ENCODE results near the gene ASPRV1.
A peak's percentile ranks its signal among the peaks of the same experiment; 100 is the strongest.

The ASPRV1 gene

GRCh38 chr2:69946351-69947324 lies 14.8 kb downstream of the ASPRV1 start:
- DNase-seq (ENCODE audit: low read depth, low spot score): peak; percentile 77
- peak overlapping the region; percentile 11 for H3K4me3 ChIP-seq (ENCODE audit: low read length)

- H3K4me3 ChIP-seq (ENCODE audit: low read length): no peak overlapping the region
- no peak for DNase-seq (ENCODE audit: low read depth, low spot score)
These were observed 15.5 kb downstream of the ASPRV1 start for GRCh38 chr2:69945941-69946340.

GRCh38 chr2:69945441-69945840 lies 16.0 kb downstream of the ASPRV1 start:
- no peak overlapping the region for H3K4me3 ChIP-seq (ENCODE audit: low read length)
- no peak for DNase-seq (ENCODE audit: low read depth, low spot score)

GRCh38 chr2:69944756-69945155 lies 16.7 kb downstream of the ASPRV1 start:
- H3K4me3 ChIP-seq (ENCODE audit: low read length): no peak overlapping the region
- DNase-seq (ENCODE audit: low read depth, low spot score): no peak

GRCh38 chr2:69943843-69944525 lies 17.4 kb downstream of the ASPRV1 start:
- H3K4me3 ChIP-seq (ENCODE audit: low read length): no peak overlapping the region
- DNase-seq (ENCODE audit: low read depth, low spot score): peak; percentile 9

- H3K4me3 ChIP-seq (ENCODE audit: low read length): no peak overlapping the region
- no peak for DNase-seq (ENCODE audit: low read depth, low spot score)
These were observed 18.2 kb downstream of the ASPRV1 start for GRCh38 chr2:69943000-69943842.

DNA sequence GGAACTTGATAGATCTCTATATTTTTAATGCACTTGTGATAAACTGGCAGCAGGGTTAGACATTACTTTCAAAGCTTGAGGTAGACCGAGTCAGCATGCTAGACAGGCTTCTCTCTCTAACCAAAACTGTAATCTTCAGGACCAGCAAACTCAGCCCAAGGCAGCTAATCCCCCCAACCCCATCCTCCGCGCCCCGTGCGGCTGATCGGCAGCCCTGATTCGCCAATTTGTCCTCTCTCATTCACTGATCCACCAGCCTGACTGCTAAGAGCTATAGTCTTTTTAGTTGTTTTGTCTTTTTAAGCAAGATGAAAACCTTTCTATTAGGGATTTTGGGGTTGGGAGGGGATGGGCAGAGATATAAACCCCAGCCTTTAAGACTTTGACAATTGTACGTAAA lies 20.7 kb downstream of the ASPRV1 start:
- no peak for DNase-seq (ENCODE audit: low read depth, low spot score)

DNA sequence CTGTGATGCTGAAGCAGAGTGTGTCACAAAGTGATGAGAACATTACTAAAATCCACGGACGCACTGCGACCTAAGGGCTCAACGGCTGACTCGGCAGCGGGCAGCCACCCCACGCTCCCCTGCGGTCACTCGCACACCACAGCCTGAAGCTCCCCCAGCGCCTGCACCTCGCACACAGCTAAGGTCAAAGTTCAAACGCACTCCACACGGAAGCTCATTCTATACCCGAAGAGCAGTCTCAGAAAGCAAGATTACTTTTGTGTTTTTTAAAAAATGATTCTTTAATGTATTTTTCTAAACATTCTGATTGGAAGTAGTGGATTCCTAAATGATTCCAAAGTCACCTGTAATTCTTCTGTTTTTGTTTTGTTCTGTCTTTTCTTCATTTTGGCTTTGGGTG lies 21.7 kb downstream of the ASPRV1 start:
- no peak for DNase-seq (ENCODE audit: low read depth, low spot score)
- no peak overlapping the region for H3K4me3 ChIP-seq (ENCODE audit: low read length)

More for the DNA sequence above, 20.7 kb downstream of the ASPRV1 start:
- no peak overlapping the region for H3K4me3 ChIP-seq (ENCODE audit: low read length)

- H3K4me3 ChIP-seq (ENCODE audit: low read length): no peak overlapping the region
- DNase-seq (ENCODE audit: low read depth, low spot score): no peak
These were observed 23.5 kb downstream of the ASPRV1 start for GRCh38 chr2:69937968-69938367.

DNA sequence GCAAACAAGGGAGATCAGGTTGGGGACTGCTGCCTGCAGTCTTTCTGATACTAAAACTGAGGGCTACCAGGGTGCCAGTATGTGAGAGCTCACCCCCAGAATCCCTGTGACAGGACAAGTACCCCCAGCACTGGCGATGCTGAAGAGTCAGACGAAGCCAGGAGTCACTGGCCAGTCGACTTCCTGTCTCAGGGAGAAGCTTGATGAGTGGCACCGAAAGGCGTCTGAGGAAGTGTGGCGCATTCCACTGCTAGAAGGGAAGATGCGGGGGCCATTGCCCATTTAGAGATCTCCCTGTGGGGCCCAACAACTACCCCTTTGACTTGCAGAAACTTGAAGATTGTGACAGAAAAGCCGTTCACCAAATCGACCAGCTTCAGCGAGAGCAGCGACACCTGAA lies 24.5 kb downstream of the ASPRV1 start:
- no peak for DNase-seq (ENCODE audit: low read depth, low spot score)
- H3K4me3 ChIP-seq (ENCODE audit: low read length): no peak overlapping the region

DNA sequence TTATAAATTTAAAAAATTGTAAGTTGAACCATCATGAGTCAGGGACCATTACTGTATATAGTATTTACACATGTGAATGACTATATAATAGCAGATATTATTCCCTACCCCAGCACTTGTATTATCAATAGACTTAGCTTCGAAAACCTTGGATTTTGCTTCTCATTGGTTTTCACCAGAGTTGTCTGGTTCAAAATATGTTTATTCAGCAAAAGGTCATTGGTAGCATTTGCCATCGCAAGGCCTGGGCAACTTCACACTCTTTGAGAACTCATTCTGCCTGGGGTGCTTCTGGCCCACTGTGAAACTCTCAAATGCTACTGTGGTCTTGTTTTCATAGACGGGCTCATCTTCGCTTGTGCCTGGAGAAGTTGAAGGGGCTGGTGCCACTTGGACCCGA lies 26.4 kb downstream of the ASPRV1 start:
- no peak overlapping the region for H3K4me3 ChIP-seq (ENCODE audit: low read length)
- no peak for DNase-seq (ENCODE audit: low read depth, low spot score)

GRCh38 chr2:69934614-69934908 lies 26.9 kb downstream of the ASPRV1 start:
- DNase-seq (ENCODE audit: low read depth, low spot score): no peak
- no peak overlapping the region for H3K4me3 ChIP-seq (ENCODE audit: low read length)

DNA sequence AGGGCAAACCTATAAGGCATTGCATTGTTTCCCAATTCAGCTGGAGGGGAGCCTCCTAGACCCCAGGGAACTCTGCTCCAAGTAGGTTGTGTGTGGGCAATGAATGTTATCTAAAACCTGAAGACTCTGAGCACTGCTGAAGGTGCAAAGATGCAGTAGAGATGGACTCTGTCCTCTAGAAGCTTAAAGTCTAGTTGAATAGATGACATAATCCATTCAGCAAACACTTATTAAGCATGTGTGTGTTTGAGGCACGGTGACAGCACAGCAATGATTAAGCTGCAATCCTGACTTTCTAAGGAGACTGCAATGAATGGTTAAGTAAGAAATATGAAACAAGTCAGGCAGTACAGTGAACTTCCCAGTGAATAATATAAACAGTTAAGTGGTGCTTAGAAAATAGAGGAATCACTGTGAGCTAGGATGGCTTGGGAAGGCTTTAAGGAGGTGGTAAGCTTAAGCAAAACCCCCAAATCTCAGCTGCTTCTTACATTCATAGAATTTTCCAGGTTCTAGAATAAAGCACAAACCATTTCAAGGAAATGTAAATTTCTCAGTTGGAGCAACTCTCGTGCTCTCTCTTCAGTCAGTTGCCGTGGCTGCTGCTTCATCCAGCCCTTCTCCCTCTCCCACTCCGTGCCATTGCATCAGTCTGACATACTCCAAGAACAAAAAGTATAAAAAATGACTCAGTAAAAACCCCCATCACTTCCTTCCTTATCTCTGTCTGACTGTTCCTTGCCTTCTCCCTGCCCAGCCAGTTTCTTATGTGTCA lies 27.4 kb downstream of the ASPRV1 start:
- no peak for DNase-seq (ENCODE audit: low read depth, low spot score)
- no peak overlapping the region for H3K4me3 ChIP-seq (ENCODE audit: low read length)

DNA sequence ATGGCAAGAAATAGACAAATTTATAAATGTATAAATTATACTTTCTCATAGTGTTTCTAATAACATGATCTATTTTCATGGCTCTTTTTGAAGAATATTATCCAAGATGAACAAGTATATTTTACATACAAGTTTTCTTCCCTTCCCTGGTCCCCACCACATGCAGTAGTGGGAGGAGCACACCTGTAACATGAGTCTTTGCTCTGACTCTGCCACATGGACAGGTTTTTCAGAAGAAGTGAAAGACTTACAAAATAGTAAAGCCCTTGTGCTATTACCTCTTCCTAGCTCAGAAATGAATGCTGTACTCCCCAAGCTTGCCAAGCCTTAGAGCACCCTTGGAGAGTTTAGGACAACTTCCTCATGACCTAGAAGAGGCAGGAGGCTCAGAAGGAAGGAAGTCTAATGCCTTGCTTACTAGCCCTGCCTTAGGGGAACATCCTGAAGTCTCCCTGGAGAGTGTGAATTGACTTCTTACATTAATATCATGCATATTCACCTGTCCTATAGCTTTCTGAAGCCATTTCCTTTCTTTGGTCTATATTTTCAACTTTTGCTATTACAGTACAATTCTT lies 28.1 kb downstream of the ASPRV1 start:
- DNase-seq (ENCODE audit: low read depth, low spot score): no peak
- H3K4me3 ChIP-seq (ENCODE audit: low read length): no peak overlapping the region

GRCh38 chr2:69932596-69932922 lies 28.9 kb downstream of the ASPRV1 start:
- no peak for DNase-seq (ENCODE audit: low read depth, low spot score)
- no peak overlapping the region for H3K4me3 ChIP-seq (ENCODE audit: low read length)

GRCh38 chr2:69931832-69932595 lies 29.4 kb downstream of the ASPRV1 start:
- DNase-seq (ENCODE audit: low read depth, low spot score): no peak

DNA sequence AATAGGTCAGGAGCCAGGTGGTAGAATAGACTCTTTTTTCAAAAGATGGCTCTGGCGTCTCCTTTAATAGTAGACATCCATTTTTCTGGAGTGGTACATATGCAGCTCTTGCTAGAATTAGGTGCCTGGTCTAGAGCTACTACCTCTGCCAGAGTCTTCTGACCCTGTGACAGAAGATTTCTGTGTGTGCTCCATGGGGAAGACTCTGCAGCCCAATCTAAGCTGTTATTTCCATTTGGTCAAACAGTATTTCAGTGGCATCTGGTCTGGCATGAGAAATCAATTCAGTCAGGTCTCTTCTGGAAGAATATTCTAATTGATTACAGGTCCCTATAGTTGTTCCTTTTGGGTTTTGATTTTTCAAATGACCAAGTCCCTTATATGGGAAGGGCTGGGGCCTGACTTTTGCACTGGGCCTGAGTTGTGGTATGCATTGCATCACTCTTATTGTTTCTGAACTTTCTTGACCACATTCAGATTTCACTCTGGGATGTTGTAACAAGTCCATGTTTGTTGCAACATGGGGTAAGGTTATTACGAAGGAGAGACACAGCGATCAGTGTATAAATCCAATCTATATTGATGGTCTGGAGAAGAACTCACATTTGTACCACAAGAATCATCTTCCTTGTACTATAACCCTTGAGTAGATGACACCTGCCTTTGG lies 34.4 kb downstream of the ASPRV1 start:
- DNase-seq (ENCODE audit: low read depth, low spot score): no peak
- H3K4me3 ChIP-seq (ENCODE audit: low read length): no peak overlapping the region

More at GRCh38 chr2:69931832-69932595, 29.4 kb downstream of the ASPRV1 start:
- no peak overlapping the region for H3K4me3 ChIP-seq (ENCODE audit: low read length)

DNA sequence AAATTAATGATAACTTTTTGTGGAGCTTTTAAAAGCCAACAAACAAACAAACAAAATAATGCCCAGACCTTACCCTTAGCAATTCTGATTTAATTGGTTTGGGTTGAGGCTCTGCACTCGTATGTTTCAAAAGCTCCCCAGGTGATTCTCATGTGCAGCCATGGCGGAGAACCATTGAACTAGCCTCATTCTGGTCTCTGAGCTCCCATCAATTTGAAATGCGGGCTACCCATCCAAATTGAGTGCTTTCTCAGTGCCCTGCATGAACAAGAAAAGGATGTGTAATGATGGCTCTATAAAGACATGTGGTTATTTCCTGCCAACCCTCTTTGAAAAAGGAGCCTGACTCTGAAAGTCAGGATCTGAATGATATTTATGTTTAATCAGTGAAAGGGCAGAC lies 38.3 kb downstream of the ASPRV1 start:
- no peak for DNase-seq (ENCODE audit: low read depth, low spot score)
- H3K4me3 ChIP-seq (ENCODE audit: low read length): no peak overlapping the region

All from Jurkat, Clone E6-1 (cell line).